HL-60 (cell line): Measurements from ENCODE around the gene SNX6.

Experiments used
- CTCF ChIP-seq: IDR thresholded peaks from one replicate; pipeline ENCODE4 v1.5.1; 2011; ENCODE audit warnings: low read length, control low read depth, inconsistent platforms; ENCODE audit not compliant: insufficient read depth
- GABPA ChIP-seq: IDR thresholded peaks from 2 replicates; pipeline ENCODE4 v1.6.1; 2012; ENCODE audit warnings: low read depth
- POLR2AphosphoS5 ChIP-seq: IDR thresholded peaks from 2 replicates; pipeline ENCODE4 v1.6.1; 2012; ENCODE audit warnings: low read depth
- REST ChIP-seq: IDR thresholded peaks from 2 replicates; pipeline ENCODE4 v1.6.1; 2012; ENCODE audit warnings: low read depth; ENCODE audit not compliant: insufficient replicate concordance

- TF ChIP-seq CTCF (no peak), REST (no peak), POLR2AphosphoS5 (no peak), GABPA (no peak)
Observed at GRCh38 chr14:34616360-34616759, 13.6 kb downstream of the SNX6 start.
